H9 (cell line): ENCODE results near the gene TMED6. TPM values are rescaled to one million over a fixed set of nuclear protein-coding genes. Genes with fewer than 3 reads are reported as not detected.

Experiments
- DNase-seq: peaks from one replicate; pipeline ENCODE4 v3.0.0-alpha.2; 2017
- H2AFZ ChIP-seq: one replicate; pipeline ENCODE4 v1.6.1; 2013; ENCODE audit warnings: mild to moderate bottlenecking, low read length, control low read depth, moderate library complexity
- H2AK5ac ChIP-seq: 2 replicates; pipeline ENCODE4 v1.6.1; 2013; ENCODE audit warnings: low read length, control low read depth, mixed read lengths; ENCODE audit not compliant: insufficient read length
- H2BK120ac ChIP-seq: one replicate; pipeline ENCODE4 v1.6.1; 2013; ENCODE audit warnings: low read depth, mild to moderate bottlenecking, low read length, control low read depth, inconsistent platforms; ENCODE audit not compliant: poor library complexity, severe bottlenecking
- H2BK12ac ChIP-seq: 2 replicates; pipeline ENCODE4 v1.6.1; 2013; ENCODE audit warnings: low read length, control low read depth, mixed read lengths, low read depth; ENCODE audit not compliant: insufficient read length
- H2BK15ac ChIP-seq: 2 replicates; pipeline ENCODE4 v1.6.1; 2013; ENCODE audit warnings: low read depth, low read length, control low read depth
- H2BK20ac ChIP-seq: one replicate; pipeline ENCODE4 v1.6.1; 2013; ENCODE audit warnings: low read depth, mild to moderate bottlenecking, low read length, control low read depth, inconsistent platforms; ENCODE audit not compliant: poor library complexity, severe bottlenecking
- H2BK5ac ChIP-seq: 2 replicates; pipeline ENCODE4 v1.6.1; 2013; ENCODE audit warnings: low read length, control low read depth, mixed read lengths; ENCODE audit not compliant: insufficient read length
- H3K14ac ChIP-seq: 2 replicates; pipeline ENCODE4 v1.6.1; 2013; ENCODE audit warnings: low read length, control low read depth; ENCODE audit not compliant: insufficient read depth
- H3K18ac ChIP-seq: 2 replicates; pipeline ENCODE4 v1.6.1; 2013; ENCODE audit warnings: low read depth, mild to moderate bottlenecking, mixed read lengths, low read length, control low read depth; ENCODE audit not compliant: insufficient read length
- H3K23ac ChIP-seq: 2 replicates; pipeline ENCODE4 v1.6.1; 2013; ENCODE audit warnings: low read length, control low read depth, mixed read lengths, low read depth; ENCODE audit not compliant: insufficient read length
- H3K23me2 ChIP-seq: 2 replicates; pipeline ENCODE4 v1.6.1; 2013; ENCODE audit warnings: low read depth, mild to moderate bottlenecking, mixed read lengths, low read length, control low read depth; ENCODE audit not compliant: insufficient read length, poor library complexity, severe bottlenecking
- H3K27ac ChIP-seq: 2 replicates; pipeline ENCODE4 v1.5.1; 2013; ENCODE audit warnings: low read length, control low read depth, mixed read lengths, low read depth; ENCODE audit not compliant: insufficient read length
- H3K27me3 ChIP-seq: 2 replicates; pipeline ENCODE4 v1.6.1; 2013; ENCODE audit warnings: low read length, control low read depth, inconsistent platforms; ENCODE audit not compliant: insufficient read depth
- H3K4ac ChIP-seq: 2 replicates; pipeline ENCODE4 v1.6.1; 2013; ENCODE audit warnings: low read depth, mild to moderate bottlenecking, control low read depth, inconsistent platforms, low read length, moderate library complexity
- H3K4me1 ChIP-seq: 2 replicates; pipeline ENCODE4 v1.6.1; 2013; ENCODE audit warnings: low read length, control low read depth, inconsistent platforms; ENCODE audit not compliant: insufficient read depth
- H3K4me2 ChIP-seq: 2 replicates; pipeline ENCODE4 v1.6.1; 2013; ENCODE audit warnings: low read length, control low read depth, mixed read lengths; ENCODE audit not compliant: insufficient read length, insufficient read depth
- H3K56ac ChIP-seq: 2 replicates; pipeline ENCODE4 v1.6.1; 2013; ENCODE audit warnings: low read depth, mild to moderate bottlenecking, mixed read lengths, low read length, control low read depth; ENCODE audit not compliant: insufficient read length
- H3K79me1 ChIP-seq: 2 replicates; pipeline ENCODE4 v1.6.1; 2013; ENCODE audit warnings: low read depth, mild to moderate bottlenecking, moderate library complexity, low read length, control low read depth, inconsistent platforms; ENCODE audit not compliant: insufficient read depth, poor library complexity, severe bottlenecking
- H3K79me2 ChIP-seq: 2 replicates; pipeline ENCODE4 v1.6.1; 2013; ENCODE audit warnings: low read length, control low read depth, inconsistent platforms; ENCODE audit not compliant: insufficient read depth
- H3K9ac ChIP-seq: 2 replicates; pipeline ENCODE4 v1.6.1; 2013; ENCODE audit warnings: low read length, control low read depth, mixed read lengths; ENCODE audit not compliant: insufficient read length; ENCODE audit errors: extremely low read depth
- H3K9me3 ChIP-seq: one replicate; pipeline ENCODE4 v1.6.1; 2013; ENCODE audit warnings: low read depth, low read length, inconsistent platforms; ENCODE audit not compliant: control insufficient read depth
- H3T11ph ChIP-seq: one replicate; pipeline ENCODE4 v1.6.1; 2013; ENCODE audit warnings: mild to moderate bottlenecking, low read length, control low read depth, inconsistent platforms
- H4K20me1 ChIP-seq: one replicate; pipeline ENCODE4 v1.6.1; 2013; ENCODE audit not compliant: control insufficient read depth, insufficient read length, insufficient read depth
- H4K5ac ChIP-seq: 2 replicates; pipeline ENCODE4 v1.6.1; 2013; ENCODE audit warnings: low read depth, mild to moderate bottlenecking, mixed read lengths, low read length, control low read depth; ENCODE audit not compliant: insufficient read length
- H4K8ac ChIP-seq: replicated peaks from 2 replicates; pipeline ENCODE4 v1.6.1; 2013; ENCODE audit warnings: low read length, control low read depth, mixed read lengths, low read depth; ENCODE audit not compliant: insufficient read length
- H4K91ac ChIP-seq: 2 replicates; pipeline ENCODE4 v1.6.1; 2013; ENCODE audit warnings: low read depth, mild to moderate bottlenecking, moderate library complexity, mixed read lengths, low read length, control low read depth; ENCODE audit not compliant: insufficient read length
- H3K27ac Mint-ChIP-seq, 3 experiments: 2 replicates in 2 of 3; 3 replicates in 1 of 3; pipeline ENCODE4 v1.8.0; 2020 to 2021; ENCODE audit warnings: mixed read lengths in 3 of 3, mild to moderate bottlenecking in 1 of 3, moderate library complexity in 1 of 3
- H3K27me3 Mint-ChIP-seq: 2 replicates; pipeline ENCODE4 v1.8.0; 2021; ENCODE audit warnings: low read depth, mild to moderate bottlenecking, moderate library complexity, mixed read lengths
- H3K36me3 Mint-ChIP-seq, 3 experiments: 2 replicates in 2 of 3; 3 replicates in 1 of 3; pipeline ENCODE4 v1.8.0; 2020 to 2021; ENCODE audit warnings: low read depth in 3 of 3, mixed read lengths in 3 of 3; ENCODE audit not compliant: insufficient read depth in 1 of 3
- H3K4me1 Mint-ChIP-seq, 2 experiments: 2 replicates each; pipeline ENCODE4 v1.8.0; 2020; ENCODE audit warnings: mixed read lengths in 2 of 2
- H3K4me3 Mint-ChIP-seq, 2 experiments: 2 replicates in 1 of 2; 3 replicates in 1 of 2; pipeline ENCODE4 v1.8.0; 2020 to 2021; ENCODE audit warnings: mild to moderate bottlenecking in 2 of 2, mixed read lengths in 2 of 2, moderate library complexity in 1 of 2
- H3K9me3 Mint-ChIP-seq, 2 experiments: 2 replicates in 1 of 2; 3 replicates in 1 of 2; pipeline ENCODE4 v1.8.0; 2020; ENCODE audit warnings: mild to moderate bottlenecking in 2 of 2, mixed read lengths in 2 of 2, moderate library complexity in 1 of 2
- CTCF ChIP-seq: fragments of 200-600 bp; sonication (generic); conservative IDR thresholded peaks from 3 replicates; pipeline ENCODE4 v1.8.0; 2021; ENCODE audit warnings: antibody characterized with exemption, mild to moderate bottlenecking
- total RNA-seq: library from RNA; stranded (reverse); gene quantifications from 2 replicates; pipeline ENCODE4 v1.2.1, GENCODE V29; 2021

The TMED6 gene
- total RNA-seq, 1 experiment from 2014 or later = 0.31 TPM

- no peak overlapping the region for H3K56ac ChIP-seq
- H2AFZ ChIP-seq = no peak overlapping the region
- H3K23ac ChIP-seq = no peak overlapping the region
- H2BK120ac ChIP-seq = no peak overlapping the region
- no peak overlapping the region for H3K9ac ChIP-seq
- no peak overlapping the region for H4K91ac ChIP-seq
- H2BK5ac ChIP-seq = no peak overlapping the region
- no peak overlapping the region for H2BK20ac ChIP-seq
- H3K14ac ChIP-seq = no peak overlapping the region
- H3K9me3 Mint-ChIP-seq = no peaks in the 10 kb centered on the region
- no peak overlapping the region for H4K5ac ChIP-seq
- H3K23me2 ChIP-seq = no peaks in the 10 kb centered on the region
- no peak overlapping the region for H3T11ph ChIP-seq
- no peaks in the 10 kb centered on the region for H3K36me3 Mint-ChIP-seq
- H3K79me1 ChIP-seq = no peaks in the 10 kb centered on the region
- H3K27me3 ChIP-seq = no peaks in the 10 kb centered on the region; the same call in 1 of the 2 replicates
- H3K18ac ChIP-seq = no peak overlapping the region
- no peak overlapping the region for H2BK15ac ChIP-seq
- H2AK5ac ChIP-seq = no peak overlapping the region
- no peak for DNase-seq
- no peaks in the 10 kb centered on the region; the same call in 1 of the 2 replicates for H3K4me1 ChIP-seq
- TF ChIP-seq CTCF = no peak
- H3K4me2 ChIP-seq = no peak overlapping the region
- H3K27ac ChIP-seq = no peak overlapping the region
- H3K4ac ChIP-seq = no peak overlapping the region
- H3K4me1 Mint-ChIP-seq = peaks cover 11 to 16% of the 10 kb centered on the region in 2 experiments
- H4K8ac ChIP-seq = no peak overlapping the region
- no peak overlapping the region for H3K4me3 Mint-ChIP-seq
- H3K79me2 ChIP-seq = no peaks in the 10 kb centered on the region
- H3K27ac Mint-ChIP-seq = peak overlapping the region in 2 of 3 experiments; percentile 24 to 90; a peak in 2 of 7 replicates
- H2BK12ac ChIP-seq = no peak overlapping the region
- no peaks in the 10 kb centered on the region for H4K20me1 ChIP-seq
- H3K9me3 ChIP-seq = no peaks in the 10 kb centered on the region
- H3K27me3 Mint-ChIP-seq = no peaks in the 10 kb centered on the region; the same call in none of the 2 replicates
These were observed 44.2 kb upstream of the TMED6 start for GRCh38 chr16:69395859-69396186.
